ENCODE data around the gene ZCCHC3.

ZCCHC3 gene

DNA sequence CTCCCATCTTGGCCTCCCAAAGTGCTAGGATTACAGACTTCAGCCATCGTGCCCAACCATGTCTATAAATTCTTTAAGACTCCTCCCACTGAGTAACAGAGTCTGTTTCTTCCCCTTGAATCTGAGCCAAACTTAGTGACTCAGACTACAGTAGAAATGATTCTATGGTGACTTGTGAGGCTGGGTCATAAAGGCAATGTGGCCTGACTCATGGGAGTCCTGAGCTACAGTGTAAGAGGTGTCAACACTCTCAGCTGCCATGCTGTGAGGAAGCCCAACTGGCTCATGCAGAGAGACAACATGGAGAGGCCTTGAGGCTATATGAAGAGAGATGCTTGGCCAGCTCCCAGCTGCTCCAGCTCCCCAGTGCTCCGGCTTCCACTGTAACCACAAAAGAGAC, 44.3 kb downstream of the ZCCHC3 start:
- TF ChIP-seq, protein P1, sequence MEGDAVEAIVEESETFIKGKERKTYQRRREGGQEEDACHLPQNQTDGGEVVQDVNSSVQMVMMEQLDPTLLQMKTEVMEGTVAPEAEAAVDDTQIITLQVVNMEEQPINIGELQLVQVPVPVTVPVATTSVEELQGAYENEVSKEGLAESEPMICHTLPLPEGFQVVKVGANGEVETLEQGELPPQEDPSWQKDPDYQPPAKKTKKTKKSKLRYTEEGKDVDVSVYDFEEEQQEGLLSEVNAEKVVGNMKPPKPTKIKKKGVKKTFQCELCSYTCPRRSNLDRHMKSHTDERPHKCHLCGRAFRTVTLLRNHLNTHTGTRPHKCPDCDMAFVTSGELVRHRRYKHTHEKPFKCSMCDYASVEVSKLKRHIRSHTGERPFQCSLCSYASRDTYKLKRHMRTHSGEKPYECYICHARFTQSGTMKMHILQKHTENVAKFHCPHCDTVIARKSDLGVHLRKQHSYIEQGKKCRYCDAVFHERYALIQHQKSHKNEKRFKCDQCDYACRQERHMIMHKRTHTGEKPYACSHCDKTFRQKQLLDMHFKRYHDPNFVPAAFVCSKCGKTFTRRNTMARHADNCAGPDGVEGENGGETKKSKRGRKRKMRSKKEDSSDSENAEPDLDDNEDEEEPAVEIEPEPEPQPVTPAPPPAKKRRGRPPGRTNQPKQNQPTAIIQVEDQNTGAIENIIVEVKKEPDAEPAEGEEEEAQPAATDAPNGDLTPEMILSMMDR (IDR thresholded peaks at IDR 0.05; ENCODE audit: borderline replicate concordance, control extremely low read depth, extremely low read depth, insufficient read depth, missing control alignments): no peak
- in situ Hi-C loops (cut with MboI; ENCODE audit: low sequenced_read_pairs, unreplicated experiment): no loop called here
- no peak for DNase-seq (ENCODE audit: low spot score)

DNA sequence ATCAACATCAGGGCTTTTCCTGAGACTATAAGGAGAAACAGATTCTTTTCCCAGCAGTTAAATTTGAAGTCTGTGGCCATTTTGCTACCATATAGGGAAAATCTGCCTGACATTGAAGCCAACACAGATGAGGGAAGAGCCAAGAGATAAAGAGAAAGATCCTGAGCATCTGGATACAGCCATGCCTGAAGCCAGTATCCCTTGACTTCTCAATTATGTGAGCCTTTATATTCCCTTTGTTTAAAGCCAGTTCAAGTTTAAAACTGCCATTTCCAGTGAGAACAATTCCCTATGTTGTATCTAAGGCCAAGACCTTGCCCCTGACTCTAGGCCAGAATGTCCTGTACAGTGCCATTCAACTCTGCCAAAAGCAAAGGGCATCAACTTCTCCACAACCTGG, 45.7 kb downstream of the ZCCHC3 start:
- in situ Hi-C loops (cut with MboI; ENCODE audit: low sequenced_read_pairs, unreplicated experiment): no loop called here
- no peak for DNase-seq (ENCODE audit: low spot score)
- TF ChIP-seq, protein P1 (IDR thresholded peaks at IDR 0.05; ENCODE audit: borderline replicate concordance, control extremely low read depth, extremely low read depth, insufficient read depth, missing control alignments): no peak

DNA sequence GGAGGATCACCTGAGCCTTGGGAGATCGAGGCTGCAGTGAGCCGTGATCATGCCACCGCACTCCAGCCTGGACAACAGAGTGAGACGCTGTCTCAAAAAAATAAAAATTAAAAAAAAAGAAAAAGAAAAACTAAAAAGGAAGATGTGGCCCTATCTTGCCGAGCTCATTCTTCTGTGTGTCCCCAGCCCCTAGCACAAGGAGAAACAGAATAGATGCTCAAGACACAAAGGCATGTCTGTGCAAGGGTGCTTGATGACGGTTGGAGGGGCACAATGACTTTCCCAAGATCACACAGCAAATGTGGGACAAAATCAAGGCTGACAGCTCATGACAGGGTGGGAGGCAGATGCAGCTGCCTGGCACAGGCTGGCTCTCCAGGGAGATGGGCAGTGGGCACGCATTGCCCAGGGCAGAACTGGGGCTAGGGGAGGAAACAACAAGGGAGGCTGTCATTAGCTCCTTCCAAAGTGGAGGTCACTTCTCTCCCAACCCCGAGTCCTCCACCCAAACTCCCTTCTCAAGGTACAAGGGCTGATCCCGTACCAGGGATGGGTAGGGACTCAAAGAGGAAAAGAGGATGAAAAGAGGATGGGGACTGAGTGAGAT, 48.8 kb downstream of the ZCCHC3 start:
- DNase-seq (ENCODE audit: low spot score): no peak

DNA sequence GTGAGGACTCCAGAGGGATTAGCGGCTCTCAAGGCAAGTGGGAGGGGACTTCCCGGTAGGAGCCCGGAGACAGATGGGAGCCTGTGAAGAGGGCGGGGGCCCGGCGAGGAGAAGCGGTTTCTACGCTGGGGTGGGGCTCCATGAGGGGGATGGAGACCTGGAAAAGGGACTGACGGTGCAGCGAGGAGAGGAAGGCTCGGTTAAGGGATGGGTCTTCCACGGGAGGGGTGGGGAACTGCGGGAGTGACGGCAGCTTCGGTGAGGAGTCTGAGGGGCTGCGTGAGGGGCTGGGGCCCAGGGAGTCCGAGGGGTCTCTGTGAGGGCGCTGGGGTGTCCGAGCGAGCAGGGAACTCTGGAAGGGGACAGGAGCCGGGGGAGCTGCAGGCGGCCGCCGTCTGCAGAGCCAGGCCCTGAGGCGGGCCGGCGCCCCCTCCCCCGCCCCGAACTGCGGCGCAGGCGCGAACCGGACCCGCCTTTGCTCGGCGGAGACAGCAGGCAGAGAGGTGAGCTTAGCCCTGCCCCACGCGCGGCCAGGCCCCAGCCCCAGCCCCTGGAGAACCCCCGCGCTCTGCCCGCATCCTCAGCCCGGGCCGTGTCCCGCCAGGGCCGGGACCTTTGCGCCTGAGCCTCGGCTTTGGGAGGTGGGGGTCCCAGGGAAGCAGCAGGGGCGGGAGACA, 49.4 kb downstream of the ZCCHC3 start, which contains the start of gene NRSN2:
Gene NRSN2, plus strand, starts transcription at position 472 of the 677 bp plus-strand sequence. CDS start 2,533 bp downstream, outside the sequence.
- TF ChIP-seq, protein P1 (IDR thresholded peaks at IDR 0.05; ENCODE audit: borderline replicate concordance, control extremely low read depth, extremely low read depth, insufficient read depth, missing control alignments): no peak
- in situ Hi-C loops (cut with MboI; ENCODE audit: low sequenced_read_pairs, unreplicated experiment): no loop called here
- DNase-seq (ENCODE audit: low spot score): peak; percentile 88

More for the DNA sequence above, 48.8 kb downstream of the ZCCHC3 start:
- TF ChIP-seq, protein P1 (IDR thresholded peaks at IDR 0.05; ENCODE audit: borderline replicate concordance, control extremely low read depth, extremely low read depth, insufficient read depth, missing control alignments): no peak
- in situ Hi-C loops (cut with MboI; ENCODE audit: low sequenced_read_pairs, unreplicated experiment): no loop called here

DNA sequence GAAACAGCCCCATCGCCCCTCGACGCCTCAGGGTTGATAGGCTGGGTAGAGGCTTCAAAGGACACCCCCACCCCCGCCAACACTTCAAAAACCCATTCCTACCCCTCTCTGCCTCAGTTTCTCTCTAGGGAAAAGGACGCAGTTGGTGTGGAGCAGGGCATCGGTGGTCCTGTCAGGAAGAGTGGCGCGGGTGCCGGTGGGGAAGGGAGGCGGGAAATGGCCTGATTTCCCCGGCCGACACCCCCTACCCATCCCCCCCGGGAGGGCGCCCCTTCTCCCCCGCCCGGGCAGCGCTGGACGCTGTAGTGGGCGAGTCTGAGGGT, 49.9 kb downstream of the ZCCHC3 start:
- TF ChIP-seq, protein P1 (IDR thresholded peaks at IDR 0.05; ENCODE audit: borderline replicate concordance, control extremely low read depth, extremely low read depth, insufficient read depth, missing control alignments): no peak
- no peak for DNase-seq (ENCODE audit: low spot score)
- in situ Hi-C loops (cut with MboI; ENCODE audit: low sequenced_read_pairs, unreplicated experiment): no loop called here

DNA sequence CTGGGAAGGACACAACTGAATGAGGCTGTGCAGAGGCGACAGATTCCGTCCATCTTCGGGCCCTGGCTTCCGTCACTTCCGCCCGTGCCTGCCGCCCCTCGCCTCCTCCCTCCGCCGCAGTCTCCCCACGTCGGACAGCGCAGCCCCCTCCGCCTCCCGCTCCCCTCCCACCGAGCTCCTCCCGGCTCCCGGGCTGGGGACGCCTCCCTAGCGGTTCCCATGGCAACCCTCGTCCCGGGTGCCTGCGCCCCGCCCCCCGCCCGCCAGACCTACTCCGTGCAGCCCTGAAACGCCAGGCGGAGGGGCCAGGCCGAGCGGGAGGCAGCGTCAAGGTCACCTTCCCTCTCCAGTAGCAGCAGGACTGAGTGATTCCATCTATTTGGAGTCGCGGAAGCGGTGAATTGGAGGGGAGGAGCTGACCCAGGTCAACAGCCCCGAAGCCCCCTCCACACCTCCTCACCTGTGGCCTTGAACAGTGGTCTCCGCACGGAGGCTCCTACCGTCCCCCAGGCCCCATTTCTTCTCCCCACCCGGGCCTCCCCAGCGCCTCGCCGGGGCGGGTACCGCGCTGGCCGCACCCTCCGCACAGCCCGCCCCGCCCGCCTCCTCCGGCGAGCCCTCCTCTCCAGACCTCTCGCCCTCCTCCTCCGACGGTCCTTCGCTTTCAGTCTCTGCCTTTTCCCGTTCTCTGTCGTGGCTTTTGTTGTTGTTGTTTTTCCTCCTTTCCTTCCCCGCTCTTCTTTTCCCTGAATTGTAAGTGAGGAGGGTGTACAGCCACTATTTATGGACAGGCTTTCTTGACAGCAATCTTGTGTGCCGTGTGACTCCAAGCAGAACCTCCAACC, 50.5 kb downstream of the ZCCHC3 start:
- peak; percentile 98 for DNase-seq (ENCODE audit: low spot score)
- in situ Hi-C loops (cut with MboI; ENCODE audit: low sequenced_read_pairs, unreplicated experiment): no loop called here
- TF ChIP-seq, protein P1 (IDR thresholded peaks at IDR 0.05; ENCODE audit: borderline replicate concordance, control extremely low read depth, extremely low read depth, insufficient read depth, missing control alignments): no peak

Measured in GM13976 (cell line).